Activated CD8-positive, alpha-beta T cell treated with anti-CD3 and anti-CD28 coated beads, Interleukin-2, amount 10 ng/mL, durations not matched to agents 7 days and 5 days (primary cell): ENCODE results near the gene BAZ1A. TPM values are rescaled to one million over a fixed set of nuclear protein-coding genes. Genes with fewer than 3 reads are reported as not detected.

Experiments used
- ATAC-seq: fragments of 150-1000 bp; cut with Tn5 transposase; one replicate; pipeline ENCODE4 v1.10.0; 2021; ENCODE audit warnings: moderate library complexity
- CTCF ChIA-PET: fragments of 350-600 bp; sonication (Branson Sonifier 250); formaldehyde crosslinking; loops from one replicate; lab custom pipeline; 2021; ENCODE audit warnings: antibody characterized with exemption; lab: Charles Lee
- POLR2A ChIA-PET: fragments of 350-600 bp; sonication (Branson Sonifier 250); formaldehyde crosslinking; loops from one replicate; lab custom pipeline; 2021; ENCODE audit warnings: antibody characterized with exemption; lab: Charles Lee
- DNase-seq: peaks from one replicate; pipeline ENCODE4 v3.0.0-alpha.2; 2020
- H3K27ac Mint-ChIP-seq: one replicate; pipeline ENCODE4 v1.8.0; 2021; ENCODE audit warnings: mild to moderate bottlenecking, mixed read lengths
- H3K27me3 Mint-ChIP-seq: one replicate; pipeline ENCODE4 v1.8.0; 2021; ENCODE audit warnings: low read depth, mixed read lengths
- H3K36me3 Mint-ChIP-seq: one replicate; pipeline ENCODE4 v1.8.0; 2021; ENCODE audit warnings: low read depth, mixed read lengths
- H3K4me1 Mint-ChIP-seq: one replicate; pipeline ENCODE4 v1.8.0; 2021; ENCODE audit warnings: low read depth, mixed read lengths
- H3K4me3 Mint-ChIP-seq: one replicate; pipeline ENCODE4 v1.8.0; 2021; ENCODE audit warnings: mild to moderate bottlenecking, mixed read lengths
- H3K9me3 Mint-ChIP-seq: one replicate; pipeline ENCODE4 v1.8.0; 2022; ENCODE audit warnings: mixed read lengths; ENCODE audit not compliant: insufficient read depth
- total RNA-seq, 2 experiments: library from RNA; stranded (reverse); gene quantifications; one replicate each; pipeline ENCODE4 v1.2.3, GENCODE V29; 2021

The BAZ1A gene, protein sequence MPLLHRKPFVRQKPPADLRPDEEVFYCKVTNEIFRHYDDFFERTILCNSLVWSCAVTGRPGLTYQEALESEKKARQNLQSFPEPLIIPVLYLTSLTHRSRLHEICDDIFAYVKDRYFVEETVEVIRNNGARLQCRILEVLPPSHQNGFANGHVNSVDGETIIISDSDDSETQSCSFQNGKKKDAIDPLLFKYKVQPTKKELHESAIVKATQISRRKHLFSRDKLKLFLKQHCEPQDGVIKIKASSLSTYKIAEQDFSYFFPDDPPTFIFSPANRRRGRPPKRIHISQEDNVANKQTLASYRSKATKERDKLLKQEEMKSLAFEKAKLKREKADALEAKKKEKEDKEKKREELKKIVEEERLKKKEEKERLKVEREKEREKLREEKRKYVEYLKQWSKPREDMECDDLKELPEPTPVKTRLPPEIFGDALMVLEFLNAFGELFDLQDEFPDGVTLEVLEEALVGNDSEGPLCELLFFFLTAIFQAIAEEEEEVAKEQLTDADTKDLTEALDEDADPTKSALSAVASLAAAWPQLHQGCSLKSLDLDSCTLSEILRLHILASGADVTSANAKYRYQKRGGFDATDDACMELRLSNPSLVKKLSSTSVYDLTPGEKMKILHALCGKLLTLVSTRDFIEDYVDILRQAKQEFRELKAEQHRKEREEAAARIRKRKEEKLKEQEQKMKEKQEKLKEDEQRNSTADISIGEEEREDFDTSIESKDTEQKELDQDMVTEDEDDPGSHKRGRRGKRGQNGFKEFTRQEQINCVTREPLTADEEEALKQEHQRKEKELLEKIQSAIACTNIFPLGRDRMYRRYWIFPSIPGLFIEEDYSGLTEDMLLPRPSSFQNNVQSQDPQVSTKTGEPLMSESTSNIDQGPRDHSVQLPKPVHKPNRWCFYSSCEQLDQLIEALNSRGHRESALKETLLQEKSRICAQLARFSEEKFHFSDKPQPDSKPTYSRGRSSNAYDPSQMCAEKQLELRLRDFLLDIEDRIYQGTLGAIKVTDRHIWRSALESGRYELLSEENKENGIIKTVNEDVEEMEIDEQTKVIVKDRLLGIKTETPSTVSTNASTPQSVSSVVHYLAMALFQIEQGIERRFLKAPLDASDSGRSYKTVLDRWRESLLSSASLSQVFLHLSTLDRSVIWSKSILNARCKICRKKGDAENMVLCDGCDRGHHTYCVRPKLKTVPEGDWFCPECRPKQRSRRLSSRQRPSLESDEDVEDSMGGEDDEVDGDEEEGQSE (N-terminal part only)
- 10 to 100 TPM; 52.7 to 54.2 TPM for total RNA-seq

DNA sequence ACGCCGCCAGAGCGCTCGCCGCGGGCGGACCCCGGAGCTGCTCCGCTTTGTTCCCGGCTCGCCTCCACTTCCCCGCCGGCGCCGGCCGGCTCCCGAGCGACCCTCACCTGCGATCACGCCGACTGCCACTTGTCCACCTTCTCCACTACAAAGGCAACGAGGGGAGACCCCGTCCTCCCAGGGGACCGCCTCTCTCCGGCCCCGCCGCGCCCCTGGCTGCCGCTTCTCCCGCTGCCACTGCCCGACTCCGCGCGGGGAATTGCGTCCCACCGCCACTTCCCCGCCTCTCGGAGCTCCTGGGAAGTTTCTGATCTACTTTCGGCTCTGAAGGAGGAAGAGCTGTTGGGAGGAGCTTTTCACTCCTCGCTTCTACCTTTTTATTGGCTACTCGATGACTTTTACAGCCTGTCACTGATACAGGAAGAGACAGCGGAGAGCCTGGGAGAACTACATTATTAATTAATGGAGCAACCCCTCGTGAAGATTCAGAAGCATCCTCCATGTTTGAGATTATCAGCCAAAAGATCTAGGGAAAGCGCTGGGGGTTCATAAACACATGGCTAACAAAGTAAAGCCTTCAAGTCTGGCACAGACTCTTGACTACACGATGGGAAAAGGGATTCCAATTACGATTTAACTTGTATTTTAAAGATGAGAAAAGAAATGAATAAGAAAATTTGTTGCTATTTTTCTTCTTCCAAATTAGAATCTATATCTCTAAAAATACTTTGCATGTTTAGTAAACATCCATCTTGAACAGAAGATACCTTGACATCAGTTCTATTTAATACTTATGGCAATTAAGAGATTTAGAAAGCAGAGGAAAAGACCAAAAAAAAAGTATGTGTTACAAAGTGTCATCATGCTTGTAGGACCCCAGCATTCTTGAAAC is at the start of gene BAZ1A:
TSS of gene BAZ1A (minus strand) at position 330 of the 892 bp plus-strand sequence. CDS start 756 bp downstream, outside the sequence.
- POLR2A ChIA-PET, result interaction anchor here (0.7 to 1.6 kb wide), 12 partner anchors 17 to 529 kb away, joined by 3 to 22 read pairs (median 4); partner anchors contain the start of genes NFKBIA and SRP54
- H3K36me3 Mint-ChIP-seq, result peaks cover 27% of the 10 kb centered on the region
- DNase-seq (peak; percentile 39), ATAC-seq (peak; percentile 43)
- H3K27me3 Mint-ChIP-seq, result no peaks in the 10 kb centered on the region
- no peaks in the 10 kb centered on the region for H3K9me3 Mint-ChIP-seq
- CTCF ChIA-PET, result interaction anchor here (0.7 to 1.3 kb wide), 4 partner anchors 103 to 203 kb away, joined by 3 to 5 read pairs (median 3); partner anchors contain the start of gene SRP54
- H3K4me3 Mint-ChIP-seq, result peak within 1 kb of the TSS; percentile 100
- H3K27ac Mint-ChIP-seq, result peak within 1 kb of the TSS; percentile 99
- peaks cover 37% of the 10 kb centered on the region for H3K4me1 Mint-ChIP-seq

DNA sequence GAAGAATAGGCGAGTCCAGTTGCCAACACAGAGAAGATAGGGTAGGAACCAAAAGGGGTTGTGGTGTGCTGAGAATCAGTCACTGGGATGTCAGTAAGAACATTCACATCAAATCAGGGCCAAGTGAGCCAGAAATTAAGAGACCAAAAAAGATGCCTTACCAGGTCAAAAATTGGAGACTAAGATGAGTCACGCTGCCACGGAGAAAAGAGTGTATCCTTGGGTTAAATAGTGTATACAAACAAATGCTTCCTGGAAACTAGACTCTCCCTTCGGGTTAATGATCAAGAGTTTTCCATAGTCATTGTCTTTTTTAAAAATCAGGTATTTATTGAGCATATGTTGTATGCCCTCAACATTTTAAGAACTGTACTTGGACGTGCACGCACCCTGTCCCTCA is 45.2 kb upstream of the BAZ1A start:
- ChIA-PET CTCF (no interaction called here), POLR2A (no interaction called here)
- Mint-ChIP-seq H3K4me3 (no peak overlapping the region), H3K27me3 (no peaks in the 10 kb centered on the region), H3K4me1 (no peaks in the 10 kb centered on the region), H3K9me3 (no peaks in the 10 kb centered on the region), H3K36me3 (no peaks in the 10 kb centered on the region), H3K27ac (no peak overlapping the region)
- ATAC-seq (no peak), DNase-seq (no peak)

DNA sequence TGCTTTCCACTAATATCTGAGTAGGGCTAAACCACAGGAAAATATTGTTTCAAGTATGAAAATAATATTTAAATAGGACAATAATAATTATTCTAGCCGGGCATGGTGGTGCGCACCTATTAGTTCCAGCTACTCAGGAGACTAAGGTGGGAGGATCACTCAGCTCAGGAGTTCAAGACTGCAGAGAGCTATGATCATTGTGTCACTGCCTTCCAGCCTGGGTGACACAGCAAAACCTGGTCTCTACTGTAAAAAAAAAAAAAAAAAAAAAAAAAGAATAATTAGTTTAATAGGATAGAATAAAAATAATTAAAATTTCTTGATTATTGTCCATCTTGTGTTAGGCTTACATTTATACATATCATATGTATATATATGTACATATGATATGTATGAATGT is 38.5 kb upstream of the BAZ1A start:
- POLR2A ChIA-PET, result no interaction called here
- Mint-ChIP-seq H3K27me3 (no peaks in the 10 kb centered on the region), H3K4me3 (no peak overlapping the region), H3K4me1 (peaks cover 2% of the 10 kb centered on the region), H3K36me3 (no peaks in the 10 kb centered on the region), H3K9me3 (no peaks in the 10 kb centered on the region), H3K27ac (no peak overlapping the region)
- CTCF ChIA-PET, result interaction anchor here (1.0 kb wide), 1 partner anchor 8 kb away, joined by 3 read pairs; no protein-coding TSS in a partner anchor
- ATAC-seq (no peak), DNase-seq (no peak)

DNA sequence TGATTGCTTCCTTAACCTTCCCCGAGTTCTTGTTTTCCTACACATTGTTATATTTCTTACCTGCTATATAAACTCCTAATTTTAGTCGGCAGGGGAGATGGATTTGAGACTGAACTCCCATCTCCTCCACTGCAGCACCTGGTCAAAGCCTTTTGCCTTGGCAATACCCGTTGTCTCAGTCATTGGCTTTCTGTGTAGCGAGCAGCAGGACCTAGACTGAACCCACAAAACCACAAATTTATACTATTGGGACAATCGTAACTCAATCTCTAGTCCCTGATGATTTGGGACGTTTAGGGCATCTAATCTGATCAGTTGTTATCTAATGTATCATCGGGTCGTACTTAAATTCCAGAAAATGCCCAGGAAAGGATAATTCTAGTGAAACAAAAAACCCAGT is 37.8 kb upstream of the BAZ1A start:
- Mint-ChIP-seq H3K27me3 (no peaks in the 10 kb centered on the region), H3K9me3 (no peaks in the 10 kb centered on the region), H3K4me1 (peaks cover 2% of the 10 kb centered on the region), H3K27ac (no peak overlapping the region), H3K4me3 (no peak overlapping the region), H3K36me3 (no peaks in the 10 kb centered on the region)
- no peak for ATAC-seq
- DNase-seq, result no peak
- CTCF ChIA-PET, result interaction anchor here (1.0 kb wide), 1 partner anchor 9 kb away, joined by 3 read pairs; no protein-coding TSS in a partner anchor
- POLR2A ChIA-PET, result no interaction called here

DNA sequence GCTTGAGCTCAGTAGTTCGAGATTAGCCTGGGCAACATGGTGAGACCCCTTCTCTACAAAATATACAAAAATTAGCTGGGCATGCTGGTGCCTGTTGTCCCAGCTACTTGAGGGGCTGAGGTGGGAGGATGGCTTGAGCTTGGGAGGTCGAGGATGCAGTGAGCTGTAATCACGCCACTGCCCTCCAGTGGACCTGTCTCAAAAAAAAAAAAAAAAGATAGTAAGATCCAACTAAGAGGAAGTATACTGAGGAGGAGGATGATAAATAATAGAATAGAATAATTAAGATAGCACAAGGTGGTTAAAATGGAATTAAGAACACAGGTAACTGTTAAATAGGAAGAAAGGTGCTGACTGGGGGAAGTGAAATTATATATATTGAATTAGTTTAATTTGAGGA is 37.0 kb upstream of the BAZ1A start:
- Mint-ChIP-seq H3K36me3 (no peaks in the 10 kb centered on the region), H3K9me3 (no peaks in the 10 kb centered on the region), H3K4me3 (no peak overlapping the region), H3K27ac (no peak overlapping the region), H3K27me3 (no peaks in the 10 kb centered on the region), H3K4me1 (peaks cover 2% of the 10 kb centered on the region)
- ChIA-PET POLR2A (no interaction called here), CTCF (interaction anchor here (0.8 to 2.2 kb wide), 4 partner anchors 11 to 239 kb away, joined by 3 to 5 read pairs (median 3); no protein-coding TSS in a partner anchor)
- no peak for DNase-seq
- ATAC-seq, result no peak

DNA sequence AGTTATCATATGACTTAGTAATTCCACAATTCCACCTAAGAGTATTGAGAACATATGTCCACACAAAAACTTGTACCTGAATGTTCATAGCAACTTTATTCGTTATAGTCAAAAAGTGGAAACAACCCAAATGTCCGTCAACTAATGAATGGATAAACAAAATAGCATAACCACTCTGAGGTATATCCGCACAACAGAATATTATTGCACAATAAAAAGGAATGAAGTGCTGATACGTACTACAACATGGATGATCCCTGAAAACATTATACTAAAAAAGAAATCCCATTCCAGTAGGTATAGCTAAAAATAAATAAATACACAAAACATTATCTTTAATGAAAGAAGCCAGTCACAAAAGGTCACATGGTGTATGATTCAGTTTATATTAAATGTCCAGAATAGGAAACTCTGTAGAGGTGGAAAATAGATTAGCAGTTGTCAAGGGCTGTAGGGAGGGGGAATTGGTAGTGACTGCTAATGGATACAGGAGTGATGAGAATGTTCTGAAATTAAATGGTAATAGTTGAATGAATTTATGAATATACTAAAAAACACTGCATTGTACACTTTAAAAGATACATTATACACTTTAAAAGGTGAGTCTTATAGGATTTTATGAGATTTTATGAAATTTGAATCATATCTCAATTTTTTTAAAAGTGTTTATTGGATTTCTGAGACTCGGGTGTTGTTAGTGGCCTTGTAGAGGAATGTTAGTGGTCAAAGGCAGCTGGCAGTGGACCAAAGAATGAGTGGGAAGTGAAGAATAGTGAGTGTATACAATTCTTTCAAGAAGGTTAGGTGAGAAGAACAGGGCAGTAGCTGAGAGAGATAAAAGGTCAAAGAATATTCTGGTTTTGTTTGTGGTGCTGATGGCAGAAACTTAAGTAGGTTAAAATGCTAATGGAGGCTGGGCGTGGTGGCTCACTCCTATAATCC is 36.3 kb upstream of the BAZ1A start:
- Mint-ChIP-seq H3K36me3 (no peaks in the 10 kb centered on the region), H3K4me1 (peaks cover 2% of the 10 kb centered on the region), H3K4me3 (no peak overlapping the region), H3K27me3 (no peaks in the 10 kb centered on the region), H3K9me3 (no peaks in the 10 kb centered on the region), H3K27ac (no peak overlapping the region)
- ChIA-PET POLR2A (no interaction called here), CTCF (interaction anchor here (0.8 to 2.2 kb wide), 4 partner anchors 12 to 239 kb away, joined by 3 to 5 read pairs (median 3); no protein-coding TSS in a partner anchor)
- ATAC-seq (no peak), DNase-seq (no peak)

DNA sequence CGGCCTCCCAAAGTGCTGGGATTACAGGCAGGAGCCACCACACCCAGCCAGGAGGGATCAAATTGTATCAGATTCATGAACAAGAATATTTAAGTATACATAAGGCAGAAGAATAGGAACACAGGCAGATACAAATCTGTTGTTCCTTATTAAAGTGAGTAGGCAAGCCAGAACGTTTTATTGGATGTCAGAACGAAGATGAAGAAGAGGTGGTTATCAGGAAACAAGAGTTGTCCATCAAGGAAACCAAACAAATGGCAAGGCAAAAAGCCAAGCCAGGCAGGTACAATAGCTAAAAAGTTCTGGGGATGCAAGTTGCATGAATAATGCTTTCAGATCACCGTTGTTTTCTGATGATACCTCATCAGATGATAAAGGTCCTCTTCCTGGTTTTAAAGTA is 31.1 kb upstream of the BAZ1A start:
- Mint-ChIP-seq H3K27ac (no peak overlapping the region), H3K27me3 (no peaks in the 10 kb centered on the region), H3K36me3 (no peaks in the 10 kb centered on the region), H3K4me1 (no peaks in the 10 kb centered on the region), H3K9me3 (no peaks in the 10 kb centered on the region), H3K4me3 (no peak overlapping the region)
- ChIA-PET POLR2A (interaction anchor here (0.7 kb wide), 1 partner anchor 57 kb away, joined by 4 read pairs; no protein-coding TSS in a partner anchor), CTCF (no interaction called here)
- no peak for DNase-seq
- ATAC-seq, result no peak

DNA sequence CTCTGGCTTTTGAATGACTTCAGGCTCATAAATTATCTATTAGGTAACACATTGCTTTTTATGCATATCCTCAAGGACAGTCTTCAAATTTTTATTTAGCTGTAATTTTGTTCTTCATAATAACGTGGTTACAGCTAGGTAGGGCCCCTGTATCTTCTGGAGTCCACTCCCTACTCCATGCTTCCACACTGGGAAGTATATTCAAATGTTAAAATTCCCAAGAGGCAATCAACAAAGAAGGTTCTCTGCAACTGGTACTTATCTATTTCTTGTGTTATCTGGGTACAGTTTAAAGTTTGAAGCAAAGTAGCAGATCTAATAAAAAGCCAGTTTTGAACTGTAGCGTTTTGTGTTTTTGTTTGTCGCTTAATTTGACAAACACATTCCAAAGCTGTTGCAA is 20.1 kb upstream of the BAZ1A start:
- no peaks in the 10 kb centered on the region for H3K27me3 Mint-ChIP-seq
- ATAC-seq (no peak), DNase-seq (no peak)
- peaks cover 7% of the 10 kb centered on the region for H3K4me1 Mint-ChIP-seq
- H3K4me3 Mint-ChIP-seq, result no peak overlapping the region
- H3K27ac Mint-ChIP-seq, result no peak overlapping the region
- H3K9me3 Mint-ChIP-seq, result no peaks in the 10 kb centered on the region
- POLR2A ChIA-PET, result no interaction called here
- H3K36me3 Mint-ChIP-seq, result no peaks in the 10 kb centered on the region
- CTCF ChIA-PET, result no interaction called here

DNA sequence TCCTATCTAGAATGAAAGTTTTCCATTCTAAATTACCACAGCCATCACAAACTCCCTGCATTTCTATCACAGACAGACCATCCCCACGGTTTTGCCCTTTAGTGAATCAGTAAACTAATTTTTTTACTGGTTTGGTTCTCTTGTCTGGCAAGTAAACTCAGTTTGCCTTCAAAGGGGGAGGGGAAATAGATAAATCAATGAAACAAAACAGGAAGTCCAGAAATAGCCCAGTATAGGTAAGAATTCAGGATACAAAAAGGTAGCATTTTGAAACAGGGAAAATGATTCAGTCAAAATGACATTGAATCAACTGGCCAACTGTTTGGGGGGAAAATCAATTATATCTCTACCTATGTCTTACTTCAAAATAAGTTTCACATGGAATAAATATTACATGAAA is 15.8 kb upstream of the BAZ1A start:
- Mint-ChIP-seq H3K9me3 (no peaks in the 10 kb centered on the region), H3K4me1 (peaks cover 7% of the 10 kb centered on the region), H3K4me3 (no peak overlapping the region), H3K27ac (no peak overlapping the region), H3K27me3 (no peaks in the 10 kb centered on the region), H3K36me3 (no peaks in the 10 kb centered on the region)
- DNase-seq (no peak), ATAC-seq (no peak)
- ChIA-PET CTCF (no interaction called here), POLR2A (no interaction called here)

DNA sequence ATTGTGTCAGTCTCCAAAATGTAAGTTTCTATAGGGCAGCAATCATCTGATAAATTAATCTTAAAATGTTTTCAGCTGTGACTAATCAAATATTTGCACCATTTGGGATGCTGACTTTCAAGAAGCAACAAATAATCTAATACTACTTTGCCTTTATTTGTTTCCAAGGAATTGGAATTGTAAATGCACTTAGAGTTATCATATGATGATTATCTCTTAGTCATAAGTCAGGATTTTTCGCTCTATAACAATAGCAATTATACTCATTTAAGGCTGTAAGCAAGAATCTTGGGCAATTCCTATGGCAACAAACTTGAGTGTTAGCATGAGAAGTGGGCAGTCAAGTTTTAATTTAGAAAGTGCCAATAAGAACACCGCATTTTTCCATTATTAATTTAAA is 13.0 kb upstream of the BAZ1A start:
- ATAC-seq (no peak), DNase-seq (no peak)
- no peaks in the 10 kb centered on the region for H3K36me3 Mint-ChIP-seq
- no peaks in the 10 kb centered on the region for H3K9me3 Mint-ChIP-seq
- H3K27ac Mint-ChIP-seq, result no peak overlapping the region
- POLR2A ChIA-PET, result no interaction called here
- H3K27me3 Mint-ChIP-seq, result no peaks in the 10 kb centered on the region
- no peak overlapping the region for H3K4me3 Mint-ChIP-seq
- H3K4me1 Mint-ChIP-seq, result peaks cover 7% of the 10 kb centered on the region
- CTCF ChIA-PET, result interaction anchor here (0.6 kb wide), 1 partner anchor 522 kb away, joined by 3 read pairs; no protein-coding TSS in a partner anchor
